A673 (cell line): Measurements from ENCODE around the gene ACCSL.

Source experiments
- EZH2 ChIP-seq: fragments of 200-600 bp; sonication (generic); IDR thresholded peaks from 2 replicates; pipeline ENCODE4 v1.6.1; 2017; ENCODE audit warnings: borderline replicate concordance, low read depth, mild to moderate bottlenecking, mixed read lengths, antibody characterized with exemption, low read length; ENCODE audit not compliant: poor library complexity, severe bottlenecking
- TF ChIP-seq, protein P1 (sequence below): fragments of 300-800, 200-600 bp; sonication (generic); conservative IDR thresholded peaks from 2 replicates; pipeline ENCODE4 v1.5.1; 2017; ENCODE audit warnings: low read depth, mild to moderate bottlenecking, antibody characterized with exemption, low read length, moderate library complexity, mixed read lengths

DNA sequence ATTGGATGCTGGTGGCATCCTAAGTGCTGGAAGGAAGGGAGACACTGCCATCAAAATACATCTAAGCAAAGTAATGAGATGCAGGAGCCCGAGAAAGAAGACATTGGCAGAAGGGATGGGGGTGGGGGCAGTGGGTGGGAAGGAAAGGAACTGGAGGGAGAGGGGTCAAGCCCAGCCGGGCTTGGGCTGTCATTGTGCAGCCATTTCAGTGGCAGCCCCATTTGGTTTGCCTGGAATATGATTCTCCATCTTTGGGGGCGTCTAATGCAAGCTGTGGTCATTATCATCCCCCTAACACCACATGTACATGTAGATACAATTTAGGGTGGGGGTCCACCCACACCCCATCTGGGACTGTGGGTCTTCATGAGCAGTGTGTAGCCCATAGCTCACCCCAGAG, 13.9 kb upstream of the ACCSL start:
- TF ChIP-seq, protein P1, sequence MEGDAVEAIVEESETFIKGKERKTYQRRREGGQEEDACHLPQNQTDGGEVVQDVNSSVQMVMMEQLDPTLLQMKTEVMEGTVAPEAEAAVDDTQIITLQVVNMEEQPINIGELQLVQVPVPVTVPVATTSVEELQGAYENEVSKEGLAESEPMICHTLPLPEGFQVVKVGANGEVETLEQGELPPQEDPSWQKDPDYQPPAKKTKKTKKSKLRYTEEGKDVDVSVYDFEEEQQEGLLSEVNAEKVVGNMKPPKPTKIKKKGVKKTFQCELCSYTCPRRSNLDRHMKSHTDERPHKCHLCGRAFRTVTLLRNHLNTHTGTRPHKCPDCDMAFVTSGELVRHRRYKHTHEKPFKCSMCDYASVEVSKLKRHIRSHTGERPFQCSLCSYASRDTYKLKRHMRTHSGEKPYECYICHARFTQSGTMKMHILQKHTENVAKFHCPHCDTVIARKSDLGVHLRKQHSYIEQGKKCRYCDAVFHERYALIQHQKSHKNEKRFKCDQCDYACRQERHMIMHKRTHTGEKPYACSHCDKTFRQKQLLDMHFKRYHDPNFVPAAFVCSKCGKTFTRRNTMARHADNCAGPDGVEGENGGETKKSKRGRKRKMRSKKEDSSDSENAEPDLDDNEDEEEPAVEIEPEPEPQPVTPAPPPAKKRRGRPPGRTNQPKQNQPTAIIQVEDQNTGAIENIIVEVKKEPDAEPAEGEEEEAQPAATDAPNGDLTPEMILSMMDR = no peak
- no peak for TF ChIP-seq EZH2
